Measurements from ENCODE around the gene E2F4. TPM values are rescaled to one million over a fixed set of nuclear protein-coding genes. Genes with fewer than 3 reads are reported as not detected.

The E2F4 gene
- total RNA-seq, 1 donor from 2014 or later: 51.2 TPM

DNA sequence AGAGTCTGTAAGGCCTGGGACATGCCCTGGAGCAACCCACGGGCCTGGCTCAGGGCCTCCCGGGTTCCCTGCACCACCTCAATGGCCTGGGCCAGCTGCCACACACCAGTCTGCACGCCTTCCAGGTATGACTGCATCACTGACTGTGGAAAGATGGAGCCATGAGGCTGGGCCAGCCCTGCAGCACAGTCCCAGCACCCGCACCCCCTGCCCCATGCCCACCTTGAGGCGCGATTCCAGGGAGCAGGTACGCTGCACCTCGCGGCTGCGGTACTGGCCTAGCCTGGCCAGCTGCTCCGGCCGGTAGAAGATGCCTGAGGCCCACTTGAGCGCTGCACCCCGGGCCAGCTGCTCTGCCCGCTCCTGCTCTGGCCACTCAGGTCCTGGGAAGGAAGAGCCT is 3.2 kb upstream of the E2F4 start:
- H3K27ac Mint-ChIP-seq (ENCODE audit: unreplicated experiment): no peak overlapping the region
- peaks cover 18% of the 10 kb centered on the region for H3K79me2 ChIP-seq (ENCODE audit: insufficient read depth, low read length)
- H3K4me1 Mint-ChIP-seq (ENCODE audit: low read depth, unreplicated experiment): peaks cover 27% of the 10 kb centered on the region
- peaks cover 1% of the 10 kb centered on the region for H3K36me3 ChIP-seq (ENCODE audit: insufficient read depth, low read length)
- no peak overlapping the region for H2AFZ ChIP-seq (ENCODE audit: low read depth, low read length)
- H3K4me3 ChIP-seq (ENCODE audit: insufficient read depth, low read depth, low read length): no peak overlapping the region
- no peak overlapping the region for H3K4me3 Mint-ChIP-seq (ENCODE audit: unreplicated experiment)
- no peaks in the 10 kb centered on the region for H3K9me3 Mint-ChIP-seq (ENCODE audit: unreplicated experiment)
- no peaks in the 10 kb centered on the region for H3K27me3 Mint-ChIP-seq (ENCODE audit: low read depth, unreplicated experiment)
- H3K4me1 ChIP-seq (ENCODE audit: insufficient read depth, low read length): peaks cover 21% of the 10 kb centered on the region
- peaks cover 34% of the 10 kb centered on the region for H4K20me1 ChIP-seq (ENCODE audit: insufficient read depth, low read length)
- H3K27me3 ChIP-seq (ENCODE audit: insufficient read depth, low read length): no peaks in the 10 kb centered on the region
- peaks cover 3% of the 10 kb centered on the region for H3K36me3 Mint-ChIP-seq (ENCODE audit: low read depth, unreplicated experiment)
- H3K27ac ChIP-seq (ENCODE audit: low read depth, low read length): no peak overlapping the region
- DNase-seq (ENCODE audit: low read depth) (no peak), FAIRE-seq (no peak)
- H3K4me2 ChIP-seq (ENCODE audit: low read length): no peak overlapping the region
- no peaks in the 10 kb centered on the region for H3K9me3 ChIP-seq (ENCODE audit: insufficient read depth, low read depth, low read length)
- TF ChIP-seq, protein P1, sequence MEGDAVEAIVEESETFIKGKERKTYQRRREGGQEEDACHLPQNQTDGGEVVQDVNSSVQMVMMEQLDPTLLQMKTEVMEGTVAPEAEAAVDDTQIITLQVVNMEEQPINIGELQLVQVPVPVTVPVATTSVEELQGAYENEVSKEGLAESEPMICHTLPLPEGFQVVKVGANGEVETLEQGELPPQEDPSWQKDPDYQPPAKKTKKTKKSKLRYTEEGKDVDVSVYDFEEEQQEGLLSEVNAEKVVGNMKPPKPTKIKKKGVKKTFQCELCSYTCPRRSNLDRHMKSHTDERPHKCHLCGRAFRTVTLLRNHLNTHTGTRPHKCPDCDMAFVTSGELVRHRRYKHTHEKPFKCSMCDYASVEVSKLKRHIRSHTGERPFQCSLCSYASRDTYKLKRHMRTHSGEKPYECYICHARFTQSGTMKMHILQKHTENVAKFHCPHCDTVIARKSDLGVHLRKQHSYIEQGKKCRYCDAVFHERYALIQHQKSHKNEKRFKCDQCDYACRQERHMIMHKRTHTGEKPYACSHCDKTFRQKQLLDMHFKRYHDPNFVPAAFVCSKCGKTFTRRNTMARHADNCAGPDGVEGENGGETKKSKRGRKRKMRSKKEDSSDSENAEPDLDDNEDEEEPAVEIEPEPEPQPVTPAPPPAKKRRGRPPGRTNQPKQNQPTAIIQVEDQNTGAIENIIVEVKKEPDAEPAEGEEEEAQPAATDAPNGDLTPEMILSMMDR (IDR thresholded peaks at IDR 0.05; ENCODE audit: insufficient read depth, low read depth, low read length): no peak
- TF ChIP-seq EZH2 (IDR thresholded peaks at IDR 0.05; ENCODE audit: insufficient read depth, low read length): no peak
- no peak overlapping the region for H3K9ac ChIP-seq (ENCODE audit: low read length)

DNA sequence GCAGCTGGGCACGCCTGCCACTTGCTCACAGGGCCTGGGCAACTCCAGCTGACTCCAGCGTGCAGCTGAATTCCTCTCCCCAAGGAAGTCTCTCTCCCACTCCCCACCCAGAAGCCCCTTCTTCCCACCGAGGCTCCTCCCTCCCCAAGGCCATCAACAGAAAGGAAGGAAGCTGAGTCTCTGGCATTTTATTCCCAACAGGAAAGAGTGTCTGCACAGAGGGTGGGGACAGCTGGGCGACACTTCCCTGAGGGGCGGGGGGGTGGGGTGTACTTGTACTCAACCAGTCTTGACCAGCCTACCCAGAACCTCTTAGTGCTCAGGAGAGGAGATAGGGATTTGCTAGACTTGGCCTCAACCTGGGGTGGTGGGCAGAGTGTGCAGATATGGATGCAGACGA is 1.9 kb upstream of the E2F4 start, which contains the start of gene EXOC3L1:
Gene EXOC3L1 (minus strand): TSS at position 96 of the 400 bp plus-strand sequence. CDS start 460 bp downstream, outside the sequence.
- H3K9me3 Mint-ChIP-seq (ENCODE audit: unreplicated experiment): no peaks in the 10 kb centered on the region
- TF ChIP-seq EZH2 (IDR thresholded peaks at IDR 0.05; ENCODE audit: insufficient read depth, low read length): no peak
- TF ChIP-seq, protein P1 (IDR thresholded peaks at IDR 0.05; ENCODE audit: insufficient read depth, low read depth, low read length): no peak
- no peaks in the 10 kb centered on the region for H3K27me3 Mint-ChIP-seq (ENCODE audit: low read depth, unreplicated experiment)
- no peak within 1 kb of the TSS for H3K4me3 Mint-ChIP-seq (ENCODE audit: unreplicated experiment)
- H3K4me3 ChIP-seq (ENCODE audit: insufficient read depth, low read depth, low read length): no peak within 1 kb of the TSS
- H2AFZ ChIP-seq (ENCODE audit: low read depth, low read length): no peak within 1 kb of the TSS
- peaks cover 30% of the 10 kb centered on the region for H3K79me2 ChIP-seq (ENCODE audit: insufficient read depth, low read length)
- no peaks in the 10 kb centered on the region for H3K9me3 ChIP-seq (ENCODE audit: insufficient read depth, low read depth, low read length)
- H3K4me1 Mint-ChIP-seq (ENCODE audit: low read depth, unreplicated experiment): peaks cover 27% of the 10 kb centered on the region
- H3K27me3 ChIP-seq (ENCODE audit: insufficient read depth, low read length): no peaks in the 10 kb centered on the region
- DNase-seq (ENCODE audit: low read depth): no peak
- no peak within 1 kb of the TSS for H3K9ac ChIP-seq (ENCODE audit: low read length)
- peaks cover 17% of the 10 kb centered on the region for H3K4me1 ChIP-seq (ENCODE audit: insufficient read depth, low read length)
- no peak within 1 kb of the TSS for H3K27ac ChIP-seq (ENCODE audit: low read depth, low read length)
- no peak for FAIRE-seq
- H3K4me2 ChIP-seq (ENCODE audit: low read length): no peak within 1 kb of the TSS
- peaks cover 12% of the 10 kb centered on the region for H3K36me3 ChIP-seq (ENCODE audit: insufficient read depth, low read length)
- peaks cover 9% of the 10 kb centered on the region for H3K36me3 Mint-ChIP-seq (ENCODE audit: low read depth, unreplicated experiment)
- peaks cover 40% of the 10 kb centered on the region for H4K20me1 ChIP-seq (ENCODE audit: insufficient read depth, low read length)
- H3K27ac Mint-ChIP-seq (ENCODE audit: unreplicated experiment): peak within 1 kb of the TSS; percentile 53
